Thoracic aorta (tissue), 2 donors: Measurements from ENCODE around the gene TMEM212. TPM values are rescaled to one million over a fixed set of nuclear protein-coding genes. Genes with fewer than 3 reads are reported as not detected.

Experiments
- ATAC-seq: fragments of 150-250 bp; one replicate; pipeline ENCODE4 v1.8.0; 2017; ENCODE audit warnings: low read depth; ENCODE audit not compliant: insufficient number of reproducible peaks, low FRiP score
- DNase-seq: peaks from one replicate; pipeline ENCODE4 v3.0.0-alpha.2; 2020; ENCODE audit warnings: low spot score
- H3K27ac ChIP-seq, 2 donors: fragments of 200-600 bp; sonication (generic); 1 replicate in 1 of 2; 2 replicates in 1 of 2; pipeline ENCODE4 v1.5.1; 2016; ENCODE audit warnings: mild to moderate bottlenecking in 2 of 2, moderate library complexity in 2 of 2
- H3K27me3 ChIP-seq: fragments of 200-600 bp; sonication (generic); replicated peaks from 2 replicates; pipeline ENCODE4 v1.6.0; 2016; ENCODE audit warnings: mild to moderate bottlenecking; ENCODE audit not compliant: insufficient read depth
- H3K36me3 ChIP-seq: fragments of 200-600 bp; sonication (generic); one replicate; pipeline ENCODE4 v1.5.1; 2016
- H3K4me1 ChIP-seq, 2 donors: fragments of 200-600 bp; sonication (generic); 1 replicate in 1 of 2; 2 replicates in 1 of 2; pipeline versions ENCODE4 v1.5.1 to v1.6.0; 2016; ENCODE audit warnings: low read depth in 2 of 2, mild to moderate bottlenecking in 1 of 2; ENCODE audit not compliant: control insufficient read depth in 1 of 2
- H3K4me3 ChIP-seq: fragments of 200-600 bp; sonication (generic); 2 replicates; pipeline ENCODE4 v1.5.1; 2016; ENCODE audit warnings: mild to moderate bottlenecking
- H3K9me3 ChIP-seq: fragments of 200-600 bp; sonication (generic); 2 replicates; pipeline ENCODE4 v1.5.1; 2016
- CTCF ChIP-seq: fragments of 200-600 bp; sonication (generic); IDR thresholded peaks from one replicate; pipeline ENCODE4 v1.5.1; 2019; ENCODE audit warnings: antibody characterized with exemption
- total RNA-seq, 2 donors: library from RNA; depleted of rRNA; stranded (reverse); fragments of >200 nt; gene quantifications; one replicate each; pipeline versions ENCODE4 v1.1.0 to v1.2.3, GENCODE V29; 2016

Gene TMEM212
- total RNA-seq, 2 donors from 2014 or later, result not detected

DNA sequence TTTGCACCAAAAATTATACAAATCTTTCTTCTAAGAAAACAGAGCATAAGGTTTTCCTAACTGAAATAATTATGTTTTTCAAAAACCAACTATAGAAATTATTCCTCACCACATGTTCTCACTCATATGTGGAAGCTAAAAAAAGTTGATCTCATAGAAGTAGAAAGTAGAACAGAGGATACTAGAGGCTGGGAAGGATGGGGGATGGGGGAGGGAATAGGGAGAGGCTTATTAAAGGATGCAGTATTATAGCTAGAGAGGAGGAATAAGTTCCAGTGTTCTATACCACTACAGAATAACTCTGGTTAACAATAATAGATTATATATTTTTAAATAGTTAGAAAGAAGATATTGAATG lies 12.7 kb upstream of the TMEM212 start:
- Histone ChIP-seq H3K27ac (no peak overlapping the region), H3K27me3 (no peaks in the 10 kb centered on the region), H3K4me3 (no peak overlapping the region), H3K9me3 (no peaks in the 10 kb centered on the region), H3K36me3 (no peaks in the 10 kb centered on the region), H3K4me1 (peaks cover 3 to 27% of the 10 kb centered on the region in 2 donors)
- TF ChIP-seq CTCF, result no peak
- DNase-seq (no peak), ATAC-seq (no peak)

- H3K4me3 ChIP-seq, result no peak overlapping the region
- DNase-seq (no peak), ATAC-seq (no peak)
- H3K27ac ChIP-seq, result no peak overlapping the region
- no peaks in the 10 kb centered on the region for H3K27me3 ChIP-seq
- no peak for TF ChIP-seq CTCF
- no peaks in the 10 kb centered on the region for H3K36me3 ChIP-seq
- peaks cover 3 to 27% of the 10 kb centered on the region in 2 donors for H3K4me1 ChIP-seq
- no peaks in the 10 kb centered on the region for H3K9me3 ChIP-seq
Measured at GRCh38 chr3:171831936-171832335, 11.2 kb upstream of the TMEM212 start.

DNA sequence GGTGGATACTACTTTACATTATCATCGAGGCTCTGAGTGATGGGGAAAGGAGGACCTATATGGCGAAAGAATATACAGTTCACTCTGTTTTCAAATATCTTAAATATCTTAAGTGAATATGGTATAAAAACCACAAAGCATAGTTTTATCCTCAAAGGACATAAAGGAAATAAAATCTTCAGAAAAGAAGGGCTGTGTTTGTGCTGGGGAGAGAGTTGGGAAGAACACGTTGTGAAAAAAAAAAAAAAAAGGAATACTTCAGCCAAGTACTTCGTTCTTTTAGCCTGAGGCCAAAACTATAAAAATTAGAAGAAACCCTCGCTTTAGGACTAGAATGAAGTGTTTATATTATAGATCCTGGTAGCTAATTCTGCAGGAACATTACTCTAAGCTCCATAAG lies 10.2 kb upstream of the TMEM212 start:
- ATAC-seq, result no peak
- no peaks in the 10 kb centered on the region for H3K9me3 ChIP-seq
- TF ChIP-seq CTCF, result no peak
- H3K4me3 ChIP-seq, result no peak overlapping the region
- no peak overlapping the region for H3K27ac ChIP-seq
- H3K4me1 ChIP-seq, result peaks cover 3 to 36% of the 10 kb centered on the region in 2 donors
- no peaks in the 10 kb centered on the region for H3K36me3 ChIP-seq
- H3K27me3 ChIP-seq, result no peaks in the 10 kb centered on the region
- DNase-seq, result no peak

- H3K36me3 ChIP-seq, result no peaks in the 10 kb centered on the region
- H3K27ac ChIP-seq, result no peak overlapping the region
- H3K4me1 ChIP-seq, result peaks cover 3 to 43% of the 10 kb centered on the region in 2 donors
- no peak for TF ChIP-seq CTCF
- no peak overlapping the region for H3K4me3 ChIP-seq
- no peaks in the 10 kb centered on the region for H3K9me3 ChIP-seq
- ATAC-seq, result no peak
- no peaks in the 10 kb centered on the region for H3K27me3 ChIP-seq
- no peak for DNase-seq
Measured at GRCh38 chr3:171833789-171834460, 9.2 kb upstream of the TMEM212 start.

DNA sequence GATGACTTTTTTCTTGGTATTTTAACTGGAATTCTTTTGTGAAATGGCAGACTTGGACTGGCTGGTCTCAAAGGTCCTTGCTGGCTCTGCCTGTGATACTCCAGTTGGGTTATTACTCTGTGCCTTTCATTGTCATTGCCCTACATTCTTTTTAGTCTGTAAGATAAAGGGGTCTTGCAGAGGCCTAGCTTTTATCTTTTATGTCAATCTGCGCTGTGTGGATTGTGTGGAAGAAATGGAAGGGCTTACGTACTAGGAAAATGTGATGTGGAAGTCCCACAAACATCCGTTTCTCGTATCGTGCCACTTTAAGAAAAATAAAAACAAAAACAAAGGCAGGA lies 8.7 kb upstream of the TMEM212 start:
- no peak for TF ChIP-seq CTCF
- DNase-seq (no peak), ATAC-seq (no peak)
- Histone ChIP-seq H3K27ac (no peak overlapping the region), H3K9me3 (no peaks in the 10 kb centered on the region), H3K4me3 (no peak overlapping the region), H3K27me3 (no peaks in the 10 kb centered on the region), H3K4me1 (peaks cover 3 to 43% of the 10 kb centered on the region in 2 donors), H3K36me3 (no peaks in the 10 kb centered on the region)
